SK-N-SH (cell line): Measurements from ENCODE around the gene ACYP2. TPM values are rescaled to one million over a fixed set of nuclear protein-coding genes. Genes with fewer than 3 reads are reported as not detected.

Experiments used
- CTCF ChIA-PET: fragments of 300-600, 350-600 bp; formaldehyde crosslinking; extraction: SDS; loops from one replicate; lab custom pipeline; 2021; lab: Yijun Ruan, JAX
- POLR2A ChIA-PET: fragments of 350-600 bp; sonication (Branson Sonifier 250); formaldehyde crosslinking; extraction: SDS; loops from one replicate; lab custom pipeline; 2020; ENCODE audit warnings: antibody characterized with exemption, inconsistent platforms; lab: Yijun Ruan, JAX
- DNase-seq: peaks from one replicate; pipeline ENCODE4 v3.0.0; 2012
- H2AFZ ChIP-seq: fragments of 200-600 bp; sonication (generic); 2 replicates; pipeline ENCODE4 v1.8.1; 2016; ENCODE audit warnings: antibody characterized with exemption, mild to moderate bottlenecking, low read depth
- H3F3A ChIP-seq: fragments of 200-600 bp; sonication (generic); replicated peaks from 2 replicates; pipeline ENCODE3; 2016; ENCODE audit warnings: antibody characterized with exemption, mild to moderate bottlenecking; ENCODE audit not compliant: insufficient read depth
- H3K27ac ChIP-seq, 2 experiments: fragments of 200-500 bp in 1 of 2; fragments of 200-600 bp in 1 of 2; sonication (Bioruptor generic) in 1 of 2; sonication (generic), shearing (Covaris generic) in 1 of 2; 2 replicates each; pipeline versions ENCODE4 v1.5.1 to v1.6.1; 2014 to 2016; ENCODE audit warnings: low read depth in 2 of 2, inconsistent platforms in 1 of 2, low read length in 1 of 2, mild to moderate bottlenecking in 1 of 2, mixed read lengths in 1 of 2
- H3K27me3 ChIP-seq: fragments of 200-600 bp; sonication (generic), shearing (Covaris generic); 2 replicates; pipeline ENCODE4 v1.6.1; 2016; ENCODE audit warnings: mixed run types; ENCODE audit not compliant: insufficient read depth
- H3K36me3 ChIP-seq, 2 experiments: fragments of 200-500 bp in 1 of 2; fragments of 200-600 bp in 1 of 2; sonication (Bioruptor generic) in 1 of 2; sonication (generic) in 1 of 2; replicated peaks in 1 of 2; 2 replicates each; pipeline versions ENCODE3 to v1.5.1; 2014 to 2016; ENCODE audit warnings: low read length in 1 of 2, mild to moderate bottlenecking in 1 of 2; ENCODE audit not compliant: insufficient read depth in 2 of 2, control insufficient read depth in 1 of 2
- H3K4me1 ChIP-seq, 2 experiments: fragments of 200-500 bp in 1 of 2; fragments of 200-600 bp in 1 of 2; sonication (Bioruptor generic) in 1 of 2; sonication (generic), shearing (Covaris generic) in 1 of 2; 2 replicates each; pipeline versions ENCODE4 v1.5.1 to v1.6.1; 2014 to 2016; ENCODE audit warnings: low read depth in 1 of 2, low read length in 1 of 2, mixed run types in 1 of 2; ENCODE audit not compliant: insufficient read depth in 2 of 2, control insufficient read depth in 1 of 2
- H3K4me2 ChIP-seq: fragments of 200-600 bp; sonication (generic), shearing (Covaris generic); 2 replicates; pipeline ENCODE4 v1.6.1; 2017; ENCODE audit warnings: mixed run types
- H3K4me3 ChIP-seq, 2 experiments: fragments of 200-500 bp in 1 of 2; fragments of 200-600 bp in 1 of 2; sonication (Bioruptor generic) in 1 of 2; sonication (generic), shearing (Covaris generic) in 1 of 2; 2 replicates each; pipeline versions ENCODE4 v1.5.1 to v1.8.1; 2014 to 2016; ENCODE audit warnings: low read depth in 2 of 2, inconsistent platforms in 1 of 2, low read length in 1 of 2, mild to moderate bottlenecking in 1 of 2, mixed read lengths in 1 of 2, moderate library complexity in 1 of 2
- H3K79me2 ChIP-seq: fragments of 200-600 bp; sonication (generic); 2 replicates; pipeline ENCODE4 v1.8.1; 2017; ENCODE audit warnings: mild to moderate bottlenecking; ENCODE audit not compliant: insufficient read depth
- H3K9ac ChIP-seq: fragments of 200-600 bp; sonication (generic); 2 replicates; pipeline ENCODE4 v1.6.1; 2017; ENCODE audit warnings: mixed run types
- H3K9me2 ChIP-seq: fragments of 200-600 bp; sonication (generic); 2 replicates; pipeline ENCODE4 v1.6.1; 2017; ENCODE audit warnings: mixed run types
- H3K9me3 ChIP-seq: fragments of 200-600 bp; sonication (generic); 2 replicates; pipeline ENCODE4 v1.6.1; 2017; ENCODE audit warnings: mixed run types, mild to moderate bottlenecking, moderate library complexity
- H4K20me1 ChIP-seq: fragments of 200-600 bp; sonication (generic); 2 replicates; pipeline ENCODE4 v1.6.1; 2017; ENCODE audit warnings: mild to moderate bottlenecking, mixed run types; ENCODE audit not compliant: insufficient read depth
- ELF1 ChIP-seq: IDR thresholded peaks from 2 replicates; pipeline ENCODE4 v1.4.0; 2012
- EZH2phosphoT487 ChIP-seq: fragments of 200-600 bp; sonication (generic); IDR thresholded peaks from 2 replicates; pipeline ENCODE4 v1.6.1; 2017; ENCODE audit warnings: low read depth, mixed run types, mild to moderate bottlenecking, antibody characterized with exemption, moderate library complexity, borderline replicate concordance
- FOXJ3 ChIP-seq: sonication (generic); formaldehyde crosslinking; IDR thresholded peaks from 2 replicates; pipeline ENCODE4 v1.5.1; 2020; ENCODE audit warnings: mild to moderate bottlenecking, missing genetic modification reagents
- FOXM1 ChIP-seq: IDR thresholded peaks from 2 replicates; pipeline ENCODE4 v1.4.0; 2012; ENCODE audit warnings: low read depth, mild to moderate bottlenecking
- IRF3 ChIP-seq: fragments of 150-350 bp; IDR thresholded peaks from 2 replicates; pipeline ENCODE4 v1.6.1; 2016; ENCODE audit warnings: mild to moderate bottlenecking, low read depth, low read length
- JUND ChIP-seq: IDR thresholded peaks from 2 replicates; pipeline ENCODE4 v1.4.0; 2012
- MAX ChIP-seq: IDR thresholded peaks from 2 replicates; pipeline ENCODE4 v1.4.0; 2012; ENCODE audit warnings: low read depth
- MEF2A ChIP-seq: IDR thresholded peaks from 2 replicates; pipeline ENCODE4 v1.4.0; 2012; ENCODE audit warnings: low read depth, borderline replicate concordance
- MXI1 ChIP-seq: IDR thresholded peaks from 2 replicates; pipeline ENCODE4 v1.6.1; 2012; ENCODE audit warnings: mild to moderate bottlenecking, low read depth, low read length, improper control_type of control experiment
- NFIC ChIP-seq: IDR thresholded peaks from 2 replicates; pipeline ENCODE4 v1.4.0; 2012; ENCODE audit warnings: borderline replicate concordance
- NRF1 ChIP-seq: IDR thresholded peaks from 2 replicates; pipeline ENCODE4 v1.6.1; 2012; ENCODE audit warnings: low read depth, mild to moderate bottlenecking, low read length
- POLR2AphosphoS5 ChIP-seq: IDR thresholded peaks from 2 replicates; pipeline ENCODE4 v1.6.1; 2012; ENCODE audit warnings: low read depth, low read length
- RAD21 ChIP-seq: IDR thresholded peaks from 2 replicates; pipeline ENCODE4 v1.6.1; 2012; ENCODE audit warnings: mild to moderate bottlenecking, low read length
- RCOR1 ChIP-seq: fragments of 150-350 bp; IDR thresholded peaks from 2 replicates; pipeline ENCODE4 v1.6.1; 2017; ENCODE audit warnings: antibody characterized with exemption, low read length
- RFX5 ChIP-seq: IDR thresholded peaks from 2 replicates; pipeline ENCODE4 v1.6.1; 2012; ENCODE audit warnings: mild to moderate bottlenecking, improper control_type of control experiment, low read length
- SIN3A ChIP-seq: IDR thresholded peaks from 2 replicates; pipeline ENCODE4 v1.6.1; 2012; ENCODE audit warnings: low read depth, mild to moderate bottlenecking, low read length, moderate library complexity, borderline replicate concordance
- SMC3 ChIP-seq: IDR thresholded peaks from 2 replicates; pipeline ENCODE4 v1.6.1; 2012; ENCODE audit warnings: low read depth, low read length, improper control_type of control experiment
- TAF1 ChIP-seq: IDR thresholded peaks from 2 replicates; pipeline ENCODE4 v1.6.1; 2012; ENCODE audit warnings: low read depth, mild to moderate bottlenecking, low read length, moderate library complexity, borderline replicate concordance
- TCF12 ChIP-seq: IDR thresholded peaks from 2 replicates; pipeline ENCODE4 v1.4.0; 2012
- YY1 ChIP-seq: IDR thresholded peaks from 2 replicates; pipeline ENCODE4 v1.4.0; 2012; ENCODE audit warnings: low read depth, mild to moderate bottlenecking
- ZBTB33 ChIP-seq: IDR thresholded peaks from 2 replicates; pipeline ENCODE4 v1.4.0; 2012; ENCODE audit warnings: low read depth, borderline replicate concordance
- WGBS: methylation state at CpG from one replicate; pipeline ENCODE4 v1.1.6; 2017; ENCODE audit warnings: low lambda C conversion rate; 5-methylcytosine and 5-hydroxymethylcytosine counted together
- polyA plus RNA-seq, 3 experiments: library from polyadenylated mRNA; depleted of rRNA; stranded (reverse); fragments of >200 nt; gene quantifications; 2 replicates each; pipeline ENCODE4 v1.2.3, GENCODE V29; 2012
- TF ChIP-seq, protein P1 (sequence below): IDR thresholded peaks from 2 replicates; pipeline ENCODE4; 2012
- TF ChIP-seq, protein P2 (sequence below): IDR thresholded peaks from 2 replicates; pipeline ENCODE4 v1.6.1; 2012; ENCODE audit warnings: mild to moderate bottlenecking, low read depth, low read length, moderate library complexity

The ACYP2 gene
- 7.6 and 8.8 TPM in 2 replicates for polyA plus RNA-seq (2012; rRNA removed)
- polyA plus RNA-seq (2012; cell fraction: cytosol; rRNA removed) = 11.1 and 12.5 TPM in 2 replicates
- polyA plus RNA-seq (2012; cell fraction: nucleus; rRNA removed) = 3.7 and 4.8 TPM in 2 replicates

DNA sequence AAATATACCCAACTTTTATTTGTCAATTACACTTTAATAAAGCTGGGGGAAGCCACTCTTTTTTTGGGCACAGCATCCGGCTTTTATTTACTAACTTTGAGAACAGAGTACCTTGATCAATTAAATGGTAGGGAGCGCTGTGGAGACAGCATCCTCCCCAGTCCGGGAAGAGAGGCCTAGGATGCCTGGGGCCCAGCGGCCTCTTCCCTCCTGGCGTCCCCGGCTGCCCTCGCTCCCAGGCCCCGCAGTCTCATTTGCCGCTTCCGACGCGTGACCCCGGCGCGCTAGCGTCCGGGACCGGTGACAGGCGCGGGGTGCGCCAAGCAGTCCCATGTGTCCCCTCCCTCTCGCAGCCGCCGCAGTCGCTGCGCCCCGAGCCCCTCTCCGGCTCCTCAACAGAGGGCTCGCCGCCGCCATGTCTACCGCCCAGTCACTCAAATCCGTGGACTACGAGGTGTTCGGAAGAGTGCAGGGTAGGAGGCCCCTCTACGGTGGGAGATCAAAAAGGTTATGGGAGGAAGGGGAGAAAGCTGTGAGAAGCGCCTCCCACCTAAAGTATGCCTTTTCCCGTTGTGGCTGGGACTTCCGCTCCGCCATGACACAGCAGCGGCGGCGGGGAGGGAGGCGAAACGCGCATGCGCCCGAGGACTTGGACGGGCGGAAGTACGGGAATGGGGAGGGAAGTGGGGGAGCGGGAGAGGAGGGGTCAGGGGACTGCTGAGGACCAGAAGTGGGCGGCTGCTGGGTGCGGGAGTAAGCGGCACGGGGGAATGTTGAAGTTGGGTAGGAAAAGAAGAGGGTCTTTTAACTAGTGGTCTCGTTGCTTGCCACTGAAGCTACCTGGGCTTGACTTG, at the start of gene ACYP2:
Gene ACYP2 (plus strand): TSS at position 332 of the 854 bp plus-strand sequence.
- POLR2A ChIA-PET = interaction anchor here (0.5 to 1.5 kb wide), 5 partner anchors 9 to 442 kb away, joined by 3 to 4 read pairs (median 3); a partner anchor contains a TSS
- no peaks in the 10 kb centered on the region for H3K9me2 ChIP-seq
- H3K27me3 ChIP-seq = no peaks in the 10 kb centered on the region
- H2AFZ ChIP-seq = peak within 1 kb of the TSS; percentile 92
- peak within 1 kb of the TSS; percentile 100 for H3K9ac ChIP-seq
- H3K36me3 ChIP-seq = no peaks in the 10 kb centered on the region
- peak within 1 kb of the TSS; percentile 98 to 100 for H3K27ac ChIP-seq
- CTCF ChIA-PET = interaction anchor here (1.0 to 2.3 kb wide), 6 partner anchors 9 to 589 kb away, joined by 3 to 9 read pairs (median 6); no protein-coding TSS in a partner anchor
- H3K79me2 ChIP-seq = peaks cover 12% of the 10 kb centered on the region; the same call in 1 of the 2 replicates
- peak within 1 kb of the TSS; percentile 86 for H3K4me2 ChIP-seq
- H3K9me3 ChIP-seq = peaks cover 9% of the 10 kb centered on the region; the same call in 1 of the 2 replicates
- H3K4me3 ChIP-seq = peak within 1 kb of the TSS; percentile 76 to 78
- peaks cover 6% of the 10 kb centered on the region for H3F3A ChIP-seq
- H3K4me1 ChIP-seq = peaks cover 0 to 10% of the 10 kb centered on the region in 2 experiments; a peak in 2 of 4 replicates
- WGBS = under 1% methylated on average over 38 of the region's 57 CpGs
- DNase-seq = peak; percentile 96
- no peaks in the 10 kb centered on the region for H4K20me1 ChIP-seq
- TF ChIP-seq MEF2A (no peak), EZH2phosphoT487 (no peak), FOXJ3 (no peak), SIN3A (no peak; the same call in 1 of the 2 replicates), TAF1 (peak; percentile 86), YY1 (peak; percentile 90; the same call in 1 of the 2 replicates), NFIC (no peak; the same call in 1 of the 2 replicates), JUND (no peak), MAX (peak; percentile 56; the same call in 1 of the 2 replicates), MXI1 (peak; percentile 51; the same call in 1 of the 2 replicates), RAD21 (peak; percentile 11; the same call in 1 of the 2 replicates), TCF12 (no peak), ZBTB33 (no peak), RCOR1 (no peak; the same call in 1 of the 2 replicates), POLR2AphosphoS5 (peak; percentile 94), ELF1 (peak; percentile 78; the same call in 1 of the 2 replicates), SMC3 (no peak), RFX5 (no peak), NRF1 (peak; percentile 83), FOXM1 (no peak), IRF3 (no peak)
- TF ChIP-seq, protein P1, sequence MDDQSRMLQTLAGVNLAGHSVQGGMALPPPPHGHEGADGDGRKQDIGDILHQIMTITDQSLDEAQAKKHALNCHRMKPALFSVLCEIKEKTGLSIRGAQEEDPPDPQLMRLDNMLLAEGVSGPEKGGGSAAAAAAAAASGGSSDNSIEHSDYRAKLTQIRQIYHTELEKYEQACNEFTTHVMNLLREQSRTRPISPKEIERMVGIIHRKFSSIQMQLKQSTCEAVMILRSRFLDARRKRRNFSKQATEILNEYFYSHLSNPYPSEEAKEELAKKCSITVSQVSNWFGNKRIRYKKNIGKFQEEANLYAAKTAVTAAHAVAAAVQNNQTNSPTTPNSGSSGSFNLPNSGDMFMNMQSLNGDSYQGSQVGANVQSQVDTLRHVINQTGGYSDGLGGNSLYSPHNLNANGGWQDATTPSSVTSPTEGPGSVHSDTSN = 0 out of 2 replicates have a peak, but pooled peaks have one; percentile 2
- TF ChIP-seq, protein P2, sequence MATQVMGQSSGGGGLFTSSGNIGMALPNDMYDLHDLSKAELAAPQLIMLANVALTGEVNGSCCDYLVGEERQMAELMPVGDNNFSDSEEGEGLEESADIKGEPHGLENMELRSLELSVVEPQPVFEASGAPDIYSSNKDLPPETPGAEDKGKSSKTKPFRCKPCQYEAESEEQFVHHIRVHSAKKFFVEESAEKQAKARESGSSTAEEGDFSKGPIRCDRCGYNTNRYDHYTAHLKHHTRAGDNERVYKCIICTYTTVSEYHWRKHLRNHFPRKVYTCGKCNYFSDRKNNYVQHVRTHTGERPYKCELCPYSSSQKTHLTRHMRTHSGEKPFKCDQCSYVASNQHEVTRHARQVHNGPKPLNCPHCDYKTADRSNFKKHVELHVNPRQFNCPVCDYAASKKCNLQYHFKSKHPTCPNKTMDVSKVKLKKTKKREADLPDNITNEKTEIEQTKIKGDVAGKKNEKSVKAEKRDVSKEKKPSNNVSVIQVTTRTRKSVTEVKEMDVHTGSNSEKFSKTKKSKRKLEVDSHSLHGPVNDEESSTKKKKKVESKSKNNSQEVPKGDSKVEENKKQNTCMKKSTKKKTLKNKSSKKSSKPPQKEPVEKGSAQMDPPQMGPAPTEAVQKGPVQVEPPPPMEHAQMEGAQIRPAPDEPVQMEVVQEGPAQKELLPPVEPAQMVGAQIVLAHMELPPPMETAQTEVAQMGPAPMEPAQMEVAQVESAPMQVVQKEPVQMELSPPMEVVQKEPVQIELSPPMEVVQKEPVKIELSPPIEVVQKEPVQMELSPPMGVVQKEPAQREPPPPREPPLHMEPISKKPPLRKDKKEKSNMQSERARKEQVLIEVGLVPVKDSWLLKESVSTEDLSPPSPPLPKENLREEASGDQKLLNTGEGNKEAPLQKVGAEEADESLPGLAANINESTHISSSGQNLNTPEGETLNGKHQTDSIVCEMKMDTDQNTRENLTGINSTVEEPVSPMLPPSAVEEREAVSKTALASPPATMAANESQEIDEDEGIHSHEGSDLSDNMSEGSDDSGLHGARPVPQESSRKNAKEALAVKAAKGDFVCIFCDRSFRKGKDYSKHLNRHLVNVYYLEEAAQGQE = 0 out of 2 replicates have a peak, but pooled peaks have one; percentile 18
